ENCODE data around the gene AGMAT. TPM values are rescaled to one million over a fixed set of nuclear protein-coding genes. Genes with fewer than 3 reads are reported as not detected.

The AGMAT gene
- total and polyA plus RNA-seq, 2 of the 4 experiments (the other 2 are of a cell fraction), result 0.18 to 0.26 TPM

GRCh38 chr1:15558516-15558915 is 26.3 kb downstream of the AGMAT start:
- ChIA-PET POLR2A (ENCODE audit: unreplicated experiment) (no interaction called here), CTCF (no interaction called here)
- Histone ChIP-seq H4K20me1 (ENCODE audit: insufficient read depth, low read length) (no peaks in the 10 kb centered on the region), H3K23ac (ENCODE audit: low read depth, low read length) (no peak overlapping the region), H3K9me1 (ENCODE audit: insufficient read depth, low read length) (no peaks in the 10 kb centered on the region; the same call in 1 of the 2 replicates), H3K27ac (ENCODE audit: insufficient read depth, low read length) (no peak overlapping the region), H3K36me3 (ENCODE audit: control insufficient read depth, insufficient read depth, low read length) (peaks cover 23% of the 10 kb centered on the region), H2BK120ac (ENCODE audit: low read depth, low read length) (no peak overlapping the region), H3K79me1 (ENCODE audit: low read depth in 1 of 2, low read length in 2 of 2) (no peaks in the 10 kb centered on the region), H3K18ac (ENCODE audit: low read depth, low read length) (no peak overlapping the region), H3K27me3 (ENCODE audit: control insufficient read depth, insufficient read depth, low read length) (no peaks in the 10 kb centered on the region), H2AK5ac (ENCODE audit: low read depth, low read length) (no peak overlapping the region), H2AFZ (replicated peaks; ENCODE audit: low read length, poor library complexity) (no peak overlapping the region), H2AK9ac (replicated peaks; ENCODE audit: low read depth, low read length, poor library complexity) (no peak overlapping the region), H3K4me1 (ENCODE audit: control insufficient read depth, insufficient read depth, low read length) (no peaks in the 10 kb centered on the region), H3K9ac (ENCODE audit: low read depth, low read length) (no peak overlapping the region), H3K4me3 (ENCODE audit: insufficient read depth, low read depth, low read length) (no peak overlapping the region), H4K91ac (ENCODE audit: insufficient read depth, low read depth, low read length) (no peak overlapping the region), H4K8ac (ENCODE audit: low read depth in 2 of 2, low read length in 2 of 2) (no peak overlapping the region), H3K56ac (ENCODE audit: extremely low read depth, insufficient read depth, low read length) (no peak overlapping the region), H4K5ac (ENCODE audit: low read depth, low read length) (no peak overlapping the region), H3K4ac (ENCODE audit: low read depth, low read length) (no peak overlapping the region), H2BK5ac (ENCODE audit: low read depth, low read length, poor library complexity, severe bottlenecking) (no peak overlapping the region), H3K14ac (replicated peaks; ENCODE audit: low read depth, low read length) (no peak overlapping the region), H3K4me2 (ENCODE audit: low read depth, low read length) (no peak overlapping the region), H2BK15ac (ENCODE audit: low read depth, low read length) (no peak overlapping the region), H3K9me3 (ENCODE audit: control insufficient read depth, insufficient read depth, low read length) (no peaks in the 10 kb centered on the region), H2BK20ac (ENCODE audit: low read depth, low read length) (no peak overlapping the region)
- WGBS, 2 experiments (ENCODE audit: extremely low coverage in 2 of 2, insufficient read length in 1 of 2), result 90 to 100% methylated on average over 1 to 2 of the region's 4 CpGs
- intact Hi-C loops (cut with micrococcal nuclease) (no loop called here), dilution Hi-C loops (cut with HindIII; ENCODE audit: low sequenced_read_pairs, unreplicated experiment) (no loop called here), in situ Hi-C loops (cut with MboI; ENCODE audit: low sequenced_read_pairs) (no loop called here)
- TF ChIP-seq USF2 (IDR thresholded peaks at IDR 0.05; ENCODE audit: low read depth, low read length), result no peak
- no peak for TF ChIP-seq MXI1 (IDR thresholded peaks at IDR 0.05; ENCODE audit: borderline replicate concordance, low read depth, low read length)
- TF ChIP-seq MAZ (IDR thresholded peaks at IDR 0.05; ENCODE audit: borderline replicate concordance, low read depth, low read length), result no peak
- TF ChIP-seq ELK1 (IDR thresholded peaks at IDR 0.05; ENCODE audit: borderline replicate concordance, low read depth, low read length), result no peak
- no peak for TF ChIP-seq POLR2A (IDR thresholded peaks at IDR 0.05; ENCODE audit: low read depth, low read length)
- TF ChIP-seq FOS (IDR thresholded peaks at IDR 0.05; ENCODE audit: low read depth, low read length), result no peak
- TF ChIP-seq CHD1 (IDR thresholded peaks at IDR 0.05; ENCODE audit: low read depth, low read length), result no peak
- TF ChIP-seq SMC3 (IDR thresholded peaks at IDR 0.05; ENCODE audit: low read depth, low read length), result no peak
- TF ChIP-seq CTCF (conservative IDR thresholded peaks at IDR 0.05; ENCODE audit: low read depth, low read length), result no peak
- no peak for TF ChIP-seq RFX5 (IDR thresholded peaks at IDR 0.05; ENCODE audit: low read depth, low read length)
- TF ChIP-seq BHLHE40 (IDR thresholded peaks at IDR 0.05; ENCODE audit: low read depth, low read length), result no peak
- TF ChIP-seq NFE2L2 (IDR thresholded peaks at IDR 0.05; ENCODE audit: low read depth, low read length), result no peak
- TF ChIP-seq CEBPB (IDR thresholded peaks at IDR 0.05; ENCODE audit: low read depth, low read length), result no peak
- TF ChIP-seq MAFK (IDR thresholded peaks at IDR 0.05; ENCODE audit: low read depth, low read length), result no peak
- TF ChIP-seq RAD21 (IDR thresholded peaks at IDR 0.05; ENCODE audit: low read length), result no peak
- TF ChIP-seq RCOR1 (IDR thresholded peaks at IDR 0.05; ENCODE audit: insufficient replicate concordance, low read length), result no peak
- BruUV-seq (replicated peaks), result no TSS peak
- ATAC-seq (ENCODE audit: low read depth), result no peak
- no peak for DNase-seq

Data from IMR-90 (cell line).